Measurements from ENCODE around the gene MAML3.

The MAML3 gene

DNA sequence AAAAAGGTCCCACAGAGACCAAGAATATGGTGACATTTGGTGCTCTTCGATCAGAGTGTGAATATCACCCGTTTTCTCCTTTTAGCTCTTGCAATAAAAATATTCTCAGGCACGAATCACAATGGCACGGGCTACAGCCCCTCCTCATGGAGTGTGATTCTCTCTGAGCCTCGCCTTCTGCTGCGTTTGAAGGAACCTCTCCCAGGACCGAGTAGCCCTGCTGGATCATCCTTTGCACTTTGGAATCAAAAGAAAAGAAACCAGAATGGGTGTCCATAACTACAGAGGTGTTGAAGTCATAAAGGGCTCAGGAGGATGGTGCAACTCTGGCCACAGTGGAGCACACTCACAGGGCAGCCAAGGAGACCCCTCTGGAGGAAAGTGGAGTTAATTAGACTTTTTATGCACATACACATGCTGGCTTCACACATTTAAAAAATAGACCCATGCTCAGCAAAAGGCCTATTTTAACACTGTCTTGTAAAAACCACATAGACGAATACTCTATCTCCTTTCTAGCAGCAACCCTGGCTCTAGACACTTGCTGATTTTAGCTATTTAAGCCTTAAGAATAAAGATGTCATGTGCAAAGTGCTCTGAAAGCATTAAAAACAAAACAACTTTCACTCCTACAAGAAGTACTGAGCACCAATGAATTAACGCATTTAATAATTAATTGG lies 19.1 kb downstream of the MAML3 start:
- H3K4me3 ChIP-seq (ENCODE audit: low read depth, low read length) = no peak overlapping the region
- DNase-seq (ENCODE audit: low read depth) = no peak
- TF ChIP-seq, protein P1, sequence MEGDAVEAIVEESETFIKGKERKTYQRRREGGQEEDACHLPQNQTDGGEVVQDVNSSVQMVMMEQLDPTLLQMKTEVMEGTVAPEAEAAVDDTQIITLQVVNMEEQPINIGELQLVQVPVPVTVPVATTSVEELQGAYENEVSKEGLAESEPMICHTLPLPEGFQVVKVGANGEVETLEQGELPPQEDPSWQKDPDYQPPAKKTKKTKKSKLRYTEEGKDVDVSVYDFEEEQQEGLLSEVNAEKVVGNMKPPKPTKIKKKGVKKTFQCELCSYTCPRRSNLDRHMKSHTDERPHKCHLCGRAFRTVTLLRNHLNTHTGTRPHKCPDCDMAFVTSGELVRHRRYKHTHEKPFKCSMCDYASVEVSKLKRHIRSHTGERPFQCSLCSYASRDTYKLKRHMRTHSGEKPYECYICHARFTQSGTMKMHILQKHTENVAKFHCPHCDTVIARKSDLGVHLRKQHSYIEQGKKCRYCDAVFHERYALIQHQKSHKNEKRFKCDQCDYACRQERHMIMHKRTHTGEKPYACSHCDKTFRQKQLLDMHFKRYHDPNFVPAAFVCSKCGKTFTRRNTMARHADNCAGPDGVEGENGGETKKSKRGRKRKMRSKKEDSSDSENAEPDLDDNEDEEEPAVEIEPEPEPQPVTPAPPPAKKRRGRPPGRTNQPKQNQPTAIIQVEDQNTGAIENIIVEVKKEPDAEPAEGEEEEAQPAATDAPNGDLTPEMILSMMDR (conservative IDR thresholded peaks at IDR 0.05; ENCODE audit: low read depth, low read length) = no peak

DNA sequence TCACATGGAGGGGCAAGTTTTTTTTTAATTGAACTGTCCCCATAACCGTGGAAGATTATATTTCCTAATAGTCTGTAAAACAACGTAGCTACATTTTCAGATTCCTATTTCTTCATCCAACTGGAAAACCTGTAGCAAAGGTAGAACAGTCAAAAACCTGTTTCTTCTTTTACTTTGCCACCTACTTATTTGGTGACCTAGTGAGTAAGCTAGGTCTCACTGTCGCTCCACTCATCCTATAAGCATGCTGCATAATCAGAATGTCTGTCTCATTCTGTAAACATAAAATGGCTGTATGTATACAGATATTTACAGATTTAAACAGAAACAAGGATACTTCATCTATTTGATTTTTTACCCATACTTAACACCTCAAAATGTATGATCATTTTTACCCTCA lies 20.4 kb downstream of the MAML3 start:
- DNase-seq (ENCODE audit: low read depth) = no peak
- no peak overlapping the region for H3K4me3 ChIP-seq (ENCODE audit: low read depth, low read length)
- TF ChIP-seq, protein P1 (conservative IDR thresholded peaks at IDR 0.05; ENCODE audit: low read depth, low read length) = no peak

DNA sequence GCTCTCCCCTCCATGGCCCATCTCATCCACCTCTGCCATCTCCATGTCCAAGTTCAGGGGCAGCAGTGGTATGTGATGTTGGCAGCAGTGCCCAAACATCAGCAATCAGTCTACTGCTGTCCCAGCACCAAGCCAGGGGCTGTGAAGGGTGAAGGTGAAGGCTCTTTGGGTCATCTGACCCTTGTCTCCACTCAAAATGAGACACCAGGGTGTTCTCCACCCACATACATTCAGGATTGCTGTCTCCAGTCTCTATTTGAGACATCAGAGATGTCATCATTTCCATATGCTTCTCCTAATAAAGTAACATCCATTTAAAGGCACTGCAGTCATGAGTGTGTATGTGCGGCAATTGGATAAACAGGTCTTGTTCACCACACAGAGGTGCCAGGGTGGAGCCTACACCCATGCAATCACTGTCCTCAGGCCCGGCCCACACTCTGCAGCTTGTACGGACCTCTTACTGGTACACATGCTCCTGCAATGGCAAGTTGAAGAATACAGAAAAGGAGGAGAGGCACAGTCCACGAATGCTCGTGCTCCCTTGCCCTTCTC lies 22.2 kb downstream of the MAML3 start:
- TF ChIP-seq, protein P1 (conservative IDR thresholded peaks at IDR 0.05; ENCODE audit: low read depth, low read length) = no peak
- H3K4me3 ChIP-seq (ENCODE audit: low read depth, low read length) = no peak overlapping the region
- DNase-seq (ENCODE audit: low read depth) = no peak

DNA sequence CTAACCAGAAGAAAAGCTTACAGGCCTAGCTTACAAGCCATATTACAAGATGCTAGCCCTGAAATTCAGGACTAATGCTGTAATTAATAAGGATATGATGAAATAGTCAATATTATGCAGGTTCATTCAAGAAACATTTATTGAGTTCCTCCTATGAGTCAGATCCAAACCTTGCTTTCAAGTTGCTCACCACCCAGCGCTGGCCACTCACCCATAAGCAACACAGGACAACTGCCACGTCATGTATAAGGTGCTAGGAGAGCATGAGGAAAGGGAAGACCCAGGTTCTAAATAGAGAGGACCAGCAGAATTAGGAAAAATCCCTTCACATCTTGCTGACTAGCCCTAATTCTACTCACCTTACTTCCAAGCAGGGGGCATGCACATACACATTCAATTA lies 23.3 kb downstream of the MAML3 start:
- no peak overlapping the region for H3K4me3 ChIP-seq (ENCODE audit: low read depth, low read length)
- DNase-seq (ENCODE audit: low read depth) = peak; percentile 60
- TF ChIP-seq, protein P1 (conservative IDR thresholded peaks at IDR 0.05; ENCODE audit: low read depth, low read length) = no peak

DNA sequence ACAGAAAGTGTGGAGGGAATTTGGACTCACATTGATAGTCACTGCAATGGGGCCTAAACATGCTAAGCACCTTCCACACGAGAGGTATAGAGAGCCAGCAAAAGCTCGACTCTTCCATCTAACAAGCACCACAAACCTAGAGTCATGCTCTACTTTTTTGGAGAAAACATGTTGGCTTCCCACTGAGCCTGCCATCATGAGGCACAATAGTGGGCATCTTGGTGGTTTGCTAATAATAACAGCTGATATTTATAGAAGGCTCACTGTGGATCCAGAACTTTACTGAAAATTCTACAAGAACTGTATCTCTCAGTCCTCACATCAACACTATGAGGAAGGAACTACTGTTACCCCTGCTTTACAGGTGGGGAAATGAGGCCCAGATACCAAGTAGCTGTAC lies 26.6 kb downstream of the MAML3 start:
- H3K4me3 ChIP-seq (ENCODE audit: low read depth, low read length) = no peak overlapping the region
- no peak for DNase-seq (ENCODE audit: low read depth)
- TF ChIP-seq, protein P1 (conservative IDR thresholded peaks at IDR 0.05; ENCODE audit: low read depth, low read length) = no peak

DNA sequence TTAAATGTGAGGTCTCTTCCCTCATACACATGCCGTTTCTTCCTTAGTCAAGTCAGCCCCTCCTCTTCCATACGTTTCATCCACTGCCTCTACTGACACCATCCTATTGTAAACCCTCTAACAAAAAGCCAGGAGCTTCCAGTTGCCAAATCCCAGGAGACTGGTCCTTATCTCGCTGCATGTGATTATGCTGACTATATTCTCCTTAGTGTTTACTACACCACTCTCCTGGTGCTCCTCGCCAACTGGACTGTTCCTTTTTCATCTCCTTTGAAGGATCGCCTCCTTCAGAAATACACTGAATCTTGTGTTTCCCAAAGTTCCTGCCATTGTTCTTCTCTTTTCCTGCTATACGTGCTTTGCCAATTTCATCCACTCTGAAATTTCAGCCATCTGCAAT lies 27.7 kb downstream of the MAML3 start:
- no peak for DNase-seq (ENCODE audit: low read depth)
- H3K4me3 ChIP-seq (ENCODE audit: low read depth, low read length) = no peak overlapping the region
- TF ChIP-seq, protein P1 (conservative IDR thresholded peaks at IDR 0.05; ENCODE audit: low read depth, low read length) = no peak

DNA sequence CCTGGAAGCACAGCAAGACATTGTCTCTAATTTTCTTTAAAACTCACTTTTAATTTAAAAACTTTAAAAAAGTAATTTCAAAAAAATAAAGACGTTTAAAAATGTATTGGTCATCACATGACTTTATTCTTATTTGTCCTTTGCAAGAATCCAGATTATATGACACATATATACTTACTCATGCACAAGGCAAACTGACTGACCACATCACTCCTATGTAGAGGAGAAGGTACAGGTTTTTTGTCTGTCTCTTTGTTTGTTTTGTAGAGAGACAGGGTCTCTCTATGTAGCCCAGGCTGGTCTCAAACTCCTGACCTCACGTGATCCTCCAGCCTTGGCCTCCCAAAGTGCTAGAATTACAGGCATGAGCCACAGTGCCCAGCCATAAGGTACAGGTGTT lies 28.6 kb downstream of the MAML3 start:
- H3K4me3 ChIP-seq (ENCODE audit: low read depth, low read length) = no peak overlapping the region
- TF ChIP-seq, protein P1 (conservative IDR thresholded peaks at IDR 0.05; ENCODE audit: low read depth, low read length) = no peak
- DNase-seq (ENCODE audit: low read depth) = no peak
